HG03039 (cell line): ENCODE measurements around the gene PSAPL1.

Experiments
- ATAC-seq: cut with Tn5 transposase; IDR thresholded peaks from one replicate; pipeline ENCODE4 v1.9.1; 2021; ENCODE audit warnings: mild to moderate bottlenecking, moderate library complexity; ENCODE audit not compliant: unreplicated experiment

PSAPL1 gene

DNA sequence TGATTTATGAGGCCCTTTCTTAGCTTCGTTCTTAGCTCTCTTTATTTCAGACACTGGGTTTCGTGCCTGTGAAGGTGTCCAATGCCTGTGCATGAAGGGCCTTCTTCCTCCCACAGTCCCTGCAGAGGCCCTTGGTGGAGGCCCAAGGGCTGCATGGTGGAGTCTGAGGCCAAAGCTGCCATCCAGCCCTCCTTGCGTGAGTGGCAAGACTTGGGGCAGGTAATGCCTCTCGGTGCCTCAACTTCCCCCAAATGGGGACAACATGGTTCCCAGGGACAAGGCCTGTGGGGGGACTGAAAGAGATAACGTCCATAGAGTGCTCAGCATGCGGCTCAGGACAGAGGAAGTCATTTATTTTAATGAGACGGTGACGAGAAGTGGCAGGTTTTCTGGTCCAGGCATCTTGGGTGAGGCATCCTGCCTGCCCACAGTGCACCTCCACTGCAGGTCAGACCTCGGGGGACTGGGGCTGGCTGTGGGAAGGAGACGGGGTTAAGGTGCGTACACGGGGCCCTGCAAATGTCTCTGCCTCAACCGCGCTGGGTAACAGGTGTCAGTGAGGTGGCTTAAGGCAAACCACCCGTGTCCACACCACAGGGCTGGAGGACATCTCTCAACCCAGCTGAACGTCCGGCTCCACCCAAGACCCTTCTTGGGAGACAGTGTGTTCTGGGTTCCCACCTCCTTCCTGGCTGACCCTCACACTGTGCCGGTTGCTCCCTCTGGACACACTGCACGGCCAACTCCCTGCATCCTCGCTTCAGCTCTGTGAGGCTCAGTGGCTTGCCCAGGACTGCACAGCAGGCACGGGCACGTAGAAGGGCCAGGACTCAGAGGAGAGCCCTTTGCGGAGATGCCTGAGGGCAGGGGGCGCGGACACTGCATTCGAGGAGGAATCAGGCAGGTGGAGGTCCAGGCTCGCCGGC lies 50.5 kb downstream of the PSAPL1 start:
- ATAC-seq = no peak

GRCh38 chr4:7383266-7383665 lies 51.5 kb downstream of the PSAPL1 start:
- no peak for ATAC-seq

DNA sequence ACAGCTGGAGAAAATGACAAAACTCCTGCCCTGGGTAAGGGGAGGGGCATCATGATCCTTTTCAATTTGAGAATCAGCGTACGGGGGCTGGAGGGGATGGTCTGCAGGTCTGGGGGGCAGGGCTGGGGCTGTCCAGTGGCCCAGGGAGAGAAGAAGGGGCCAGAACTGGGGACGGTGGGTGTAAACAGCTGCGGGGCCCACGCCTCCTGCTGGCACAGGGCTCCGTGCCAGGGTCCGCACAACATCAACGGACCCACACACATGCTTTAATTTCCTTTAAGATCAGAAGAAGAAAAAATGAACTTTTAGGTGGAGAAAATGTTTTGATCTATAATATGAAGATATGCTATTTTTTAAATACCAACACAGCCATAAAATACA lies 52.1 kb downstream of the PSAPL1 start:
- ATAC-seq = no peak

- ATAC-seq = no peak
Observed at GRCh38 chr4:7381890-7382633, 52.7 kb downstream of the PSAPL1 start.

- no peak for ATAC-seq
Observed at GRCh38 chr4:7381221-7381889, 53.4 kb downstream of the PSAPL1 start.
